ENCODE results near the gene ASCC3.

DNA sequence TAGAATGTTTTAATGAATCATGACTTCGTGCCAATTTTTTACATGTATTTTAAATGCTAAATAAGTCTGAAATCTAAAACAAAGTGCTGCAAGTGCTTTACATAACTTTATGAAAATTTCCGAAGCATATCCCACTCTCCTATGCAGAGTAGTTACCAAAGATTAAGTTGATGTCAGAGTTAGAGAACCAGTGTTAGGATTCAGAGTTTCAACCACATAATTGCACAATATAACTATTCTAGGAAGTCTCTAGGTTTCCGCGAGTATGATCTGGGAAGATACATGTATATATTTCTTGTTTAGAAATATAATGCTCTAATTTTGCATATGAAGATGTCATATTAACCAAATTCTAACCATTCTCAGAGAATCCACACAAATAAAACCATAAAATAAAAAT lies 74.8 kb downstream of the ASCC3 start:
- TF ChIP-seq, protein P1, sequence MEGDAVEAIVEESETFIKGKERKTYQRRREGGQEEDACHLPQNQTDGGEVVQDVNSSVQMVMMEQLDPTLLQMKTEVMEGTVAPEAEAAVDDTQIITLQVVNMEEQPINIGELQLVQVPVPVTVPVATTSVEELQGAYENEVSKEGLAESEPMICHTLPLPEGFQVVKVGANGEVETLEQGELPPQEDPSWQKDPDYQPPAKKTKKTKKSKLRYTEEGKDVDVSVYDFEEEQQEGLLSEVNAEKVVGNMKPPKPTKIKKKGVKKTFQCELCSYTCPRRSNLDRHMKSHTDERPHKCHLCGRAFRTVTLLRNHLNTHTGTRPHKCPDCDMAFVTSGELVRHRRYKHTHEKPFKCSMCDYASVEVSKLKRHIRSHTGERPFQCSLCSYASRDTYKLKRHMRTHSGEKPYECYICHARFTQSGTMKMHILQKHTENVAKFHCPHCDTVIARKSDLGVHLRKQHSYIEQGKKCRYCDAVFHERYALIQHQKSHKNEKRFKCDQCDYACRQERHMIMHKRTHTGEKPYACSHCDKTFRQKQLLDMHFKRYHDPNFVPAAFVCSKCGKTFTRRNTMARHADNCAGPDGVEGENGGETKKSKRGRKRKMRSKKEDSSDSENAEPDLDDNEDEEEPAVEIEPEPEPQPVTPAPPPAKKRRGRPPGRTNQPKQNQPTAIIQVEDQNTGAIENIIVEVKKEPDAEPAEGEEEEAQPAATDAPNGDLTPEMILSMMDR (conservative IDR thresholded peaks at IDR 0.05; ENCODE audit: low read depth in 2 of 2) = no peak
- TF ChIP-seq EZH2phosphoT487 (IDR thresholded peaks at IDR 0.05; ENCODE audit: unreplicated experiment) = no peak
- no peak for TF ChIP-seq EZH2 (IDR thresholded peaks at IDR 0.05; ENCODE audit: low read depth, unreplicated experiment)
- no peak for TF ChIP-seq ZNF331 (CRISPR knock-in tag; IDR thresholded peaks at IDR 0.05; ENCODE audit: low read depth)

Measured in GM23338 (cell line).